Neural cell (in vitro differentiated cells): ENCODE data around the gene ZNF324B. TPM values are rescaled to one million over a fixed set of nuclear protein-coding genes. Genes with fewer than 3 reads are reported as not detected.
A peak's percentile ranks its signal among the peaks of the same experiment; 100 is the strongest.

Experiments
- H2AFZ ChIP-seq: fragments of 200-600, 300-800 bp; sonication (generic), shearing (Covaris generic); 2 replicates; pipeline ENCODE4 v1.6.0; 2014; ENCODE audit warnings: low read depth, mild to moderate bottlenecking, antibody characterized with exemption, low read length, moderate library complexity
- H3F3A ChIP-seq: fragments of 200-600 bp; shearing (Covaris generic); 2 replicates; pipeline ENCODE4 v1.6.1; 2016; ENCODE audit warnings: mild to moderate bottlenecking, moderate library complexity, mixed read lengths, antibody characterized with exemption, low read length; ENCODE audit not compliant: insufficient read depth, poor library complexity, severe bottlenecking
- H3K27ac ChIP-seq: fragments of 200-600, 300-800 bp; sonication (generic), shearing (Covaris generic); 2 replicates; pipeline ENCODE4 v1.5.1; 2014; ENCODE audit warnings: mild to moderate bottlenecking, low read length, moderate library complexity
- H3K27me3 ChIP-seq: fragments of 300-800, 200-600 bp; sonication (generic), shearing (Covaris generic); 2 replicates; pipeline ENCODE4 v1.6.0; 2014; ENCODE audit warnings: mild to moderate bottlenecking, low read depth, low read length, moderate library complexity; ENCODE audit not compliant: insufficient read depth
- H3K36me3 ChIP-seq: fragments of 300-800, 200-600 bp; sonication (generic), shearing (Covaris generic); 2 replicates; pipeline ENCODE4 v1.5.1; 2014; ENCODE audit warnings: mild to moderate bottlenecking, antibody characterized with exemption, low read length, moderate library complexity; ENCODE audit not compliant: insufficient read depth
- H3K4me2 ChIP-seq: fragments of 300-800, 200-600 bp; sonication (generic), shearing (Covaris generic); 2 replicates; pipeline ENCODE4 v1.6.0; 2014; ENCODE audit warnings: mild to moderate bottlenecking, low read length
- H3K4me3 ChIP-seq: fragments of 300-800, 200-600 bp; sonication (generic), shearing (Covaris generic); 2 replicates; pipeline ENCODE4 v1.5.1; 2014; ENCODE audit warnings: mild to moderate bottlenecking, low read length, moderate library complexity
- H3K79me2 ChIP-seq: fragments of 200-600 bp; shearing (Covaris generic); replicated peaks from 2 replicates; pipeline ENCODE4 v1.6.0; 2014; ENCODE audit warnings: mild to moderate bottlenecking, low read length, moderate library complexity; ENCODE audit not compliant: insufficient read depth
- H3K9ac ChIP-seq: fragments of 300-800, 200-600 bp; sonication (generic), shearing (Covaris generic); 2 replicates; pipeline ENCODE4 v1.6.1; 2016; ENCODE audit warnings: mild to moderate bottlenecking, low read length, mixed read lengths
- H3K9me2 ChIP-seq: fragments of 200-600 bp; shearing (Covaris generic); 2 replicates; pipeline ENCODE4 v1.6.1; 2016; ENCODE audit warnings: mild to moderate bottlenecking, low read length, mixed read lengths; ENCODE audit not compliant: insufficient read depth
- H3K9me3 ChIP-seq: fragments of 200-600, 300-800 bp; sonication (generic), shearing (Covaris generic); 2 replicates; pipeline ENCODE4 v1.6.1; 2016; ENCODE audit warnings: mild to moderate bottlenecking, mixed run types, low read length, moderate library complexity, mixed read lengths
- H4K20me1 ChIP-seq: fragments of 200-600 bp; shearing (Covaris generic); 2 replicates; pipeline ENCODE4 v1.6.1; 2016; ENCODE audit warnings: mild to moderate bottlenecking, mixed run types; ENCODE audit not compliant: insufficient read depth
- CTCF ChIP-seq: fragments of 450-650 bp; IDR thresholded peaks from 2 replicates; pipeline ENCODE4 v1.5.1; 2014; ENCODE audit warnings: antibody characterized with exemption, mild to moderate bottlenecking, moderate library complexity; ENCODE audit not compliant: poor library complexity, severe bottlenecking
- EP300 ChIP-seq: fragments of 450-650 bp; conservative IDR thresholded peaks from 2 replicates; pipeline ENCODE4 v1.6.1; 2014; ENCODE audit warnings: antibody characterized with exemption, mild to moderate bottlenecking, moderate library complexity; ENCODE audit not compliant: poor library complexity, severe bottlenecking
- EZH2 ChIP-seq: fragments of 200-600, 300-800 bp; shearing (Covaris generic), sonication (generic); IDR thresholded peaks from 2 replicates; pipeline ENCODE4 v1.6.1; 2014; ENCODE audit warnings: antibody characterized with exemption, low read length, borderline replicate concordance, mild to moderate bottlenecking; ENCODE audit not compliant: insufficient read depth, poor library complexity, severe bottlenecking
- MXI1 ChIP-seq: fragments of 450-650 bp; conservative IDR thresholded peaks from 2 replicates; pipeline ENCODE4 v1.6.1; 2014; ENCODE audit warnings: antibody characterized with exemption, mild to moderate bottlenecking; ENCODE audit not compliant: poor library complexity, severe bottlenecking
- POLR2AphosphoS5 ChIP-seq: IDR thresholded peaks from 2 replicates; pipeline ENCODE4 v1.6.1; 2012
- RAD21 ChIP-seq: fragments of 450-650 bp; conservative IDR thresholded peaks from 2 replicates; pipeline ENCODE4 v1.6.1; 2014; ENCODE audit warnings: antibody characterized with exemption, mild to moderate bottlenecking, moderate library complexity
- REST ChIP-seq: IDR thresholded peaks from 2 replicates; pipeline ENCODE4 v1.6.1; 2012; ENCODE audit warnings: borderline replicate concordance
- SMC3 ChIP-seq: fragments of 450-650 bp; conservative IDR thresholded peaks from 2 replicates; pipeline ENCODE4 v1.6.1; 2014; ENCODE audit warnings: antibody characterized with exemption, mild to moderate bottlenecking, moderate library complexity; ENCODE audit not compliant: poor library complexity
- TAF1 ChIP-seq: IDR thresholded peaks from 2 replicates; pipeline ENCODE4 v1.6.1; 2012; ENCODE audit warnings: low read depth
- polyA plus RNA-seq: library from polyadenylated mRNA; depleted of rRNA; stranded (reverse); fragments of >200 nt; gene quantifications from 2 replicates; pipeline ENCODE4 v1.2.3, GENCODE V29; 2014

ZNF324B gene
- polyA plus RNA-seq, 1 donor from 2014 or later = 10.4 TPM

- Histone ChIP-seq H2AFZ (no peak overlapping the region), H3K9me2 (no peaks in the 10 kb centered on the region), H3K36me3 (peaks cover 5% of the 10 kb centered on the region), H3K27me3 (no peaks in the 10 kb centered on the region), H3K79me2 (no peaks in the 10 kb centered on the region), H3K9me3 (no peaks in the 10 kb centered on the region), H3K27ac (no peak overlapping the region), H3F3A (no peaks in the 10 kb centered on the region), H3K4me3 (no peak overlapping the region), H3K9ac (no peak overlapping the region), H4K20me1 (no peaks in the 10 kb centered on the region), H3K4me2 (no peak overlapping the region)
- TF ChIP-seq EP300 (no peak), POLR2AphosphoS5 (no peak), RAD21 (no peak), SMC3 (no peak), EZH2 (no peak), CTCF (no peak), MXI1 (no peak)
Observed at GRCh38 chr19:58474291-58474996, 23.0 kb downstream of the ZNF324B start.

GRCh38 chr19:58474997-58475713 lies 23.7 kb downstream of the ZNF324B start:
- TF ChIP-seq RAD21 = no peak
- Histone ChIP-seq H3K9me2 (no peaks in the 10 kb centered on the region), H3K27ac (peak overlapping the region; percentile 89), H3K36me3 (peaks cover 5% of the 10 kb centered on the region), H3K4me3 (peak overlapping the region; percentile 94), H3K9me3 (no peaks in the 10 kb centered on the region), H4K20me1 (no peaks in the 10 kb centered on the region), H3K4me2 (peak overlapping the region; percentile 62), H3K27me3 (no peaks in the 10 kb centered on the region), H2AFZ (no peak overlapping the region), H3F3A (no peaks in the 10 kb centered on the region), H3K79me2 (no peaks in the 10 kb centered on the region), H3K9ac (peak overlapping the region; percentile 90)

- H3K9me2 ChIP-seq = no peaks in the 10 kb centered on the region
- no peaks in the 10 kb centered on the region for H3K27me3 ChIP-seq
- peak within 1 kb of the TSS; percentile 89 for H3K4me2 ChIP-seq
- peak within 1 kb of the TSS; percentile 90 for H3K9ac ChIP-seq
- H4K20me1 ChIP-seq = no peaks in the 10 kb centered on the region
- H3K36me3 ChIP-seq = peaks cover 5% of the 10 kb centered on the region
- TF ChIP-seq REST = peak; percentile 4
- TF ChIP-seq EZH2 = no peak
- peak; percentile 88 for TF ChIP-seq MXI1
- TF ChIP-seq SMC3 = no peak
- peak; percentile 45 for TF ChIP-seq EP300
- peak; percentile 49 for TF ChIP-seq CTCF
- TF ChIP-seq TAF1 = peak; percentile 25
- no peak for TF ChIP-seq RAD21
- peak; percentile 79 for TF ChIP-seq POLR2AphosphoS5
- H3K79me2 ChIP-seq = no peaks in the 10 kb centered on the region
- peak within 1 kb of the TSS; percentile 73 for H2AFZ ChIP-seq
- no peaks in the 10 kb centered on the region for H3F3A ChIP-seq
- H3K9me3 ChIP-seq = no peaks in the 10 kb centered on the region
- H3K27ac ChIP-seq = peak within 1 kb of the TSS; percentile 89
- H3K4me3 ChIP-seq = peak within 1 kb of the TSS; percentile 94
Observed at GRCh38 chr19:58475714-58476497, 24.5 kb downstream of the ZNF324B start, which contains the start of gene ZNF446. ZNF446 (plus strand) TSS chr19:58476352; CDS start chr19:58477219, 867 bp downstream.
